Nephron (organoid): ENCODE measurements around the gene METTL2A.
"Not testable (repeated sequence)": the region's sequence is repeated elsewhere in the genome, so short reads cannot be mapped to it uniquely, and the experiment has no call there.

ENCODE experiments used
- H3K27ac Mint-ChIP-seq, 3 experiments: 2 replicates each; pipeline ENCODE4 v1.8.0; 2020; ENCODE audit warnings: mixed read lengths in 3 of 3, mild to moderate bottlenecking in 2 of 3, moderate library complexity in 1 of 3
- H3K27me3 Mint-ChIP-seq: 2 replicates; pipeline ENCODE4 v1.8.0; 2021; ENCODE audit warnings: low read depth, mild to moderate bottlenecking, moderate library complexity, mixed read lengths
- H3K36me3 Mint-ChIP-seq: 2 replicates; pipeline ENCODE4 v1.8.0; 2020; ENCODE audit warnings: low read depth, mixed read lengths
- H3K4me1 Mint-ChIP-seq: 2 replicates; pipeline ENCODE4 v1.8.0; 2020; ENCODE audit warnings: mixed read lengths
- H3K4me3 Mint-ChIP-seq, 3 experiments: 2 replicates each; pipeline ENCODE4 v1.8.0; 2020; ENCODE audit warnings: mild to moderate bottlenecking in 3 of 3, mixed read lengths in 3 of 3, moderate library complexity in 2 of 3
- H3K9me3 Mint-ChIP-seq: 2 replicates; pipeline ENCODE4 v1.8.0; 2020; ENCODE audit warnings: mixed read lengths
- CTCF ChIP-seq, 3 experiments: fragments of 200-600 bp; sonication (generic); IDR thresholded peaks; one replicate each; pipeline ENCODE4 v1.5.0; 2021; ENCODE audit warnings: antibody characterized with exemption in 3 of 3; ENCODE audit not compliant: unreplicated experiment in 3 of 3

METTL2A gene

GRCh38 chr17:62456016-62456415 is 32.3 kb downstream of the METTL2A start:
- Mint-ChIP-seq H3K27ac (no peak overlapping the region), H3K4me3 (no peak overlapping the region)

GRCh38 chr17:62458483-62458882 is 34.8 kb downstream of the METTL2A start:
- H3K27ac Mint-ChIP-seq, H3K36me3 Mint-ChIP-seq, H3K4me1 Mint-ChIP-seq, H3K4me3 Mint-ChIP-seq, H3K9me3 Mint-ChIP-seq, H3K27me3 Mint-ChIP-seq: not testable (repeated sequence)

More at GRCh38 chr17:62456016-62456415, 32.3 kb downstream of the METTL2A start:
- TF ChIP-seq CTCF (IDR thresholded peaks at IDR 0.05; ENCODE audit: unreplicated experiment in 3 of 3) = no peak
- H3K4me1 Mint-ChIP-seq = no peaks in the 10 kb centered on the region
- peaks cover 6% of the 10 kb centered on the region for H3K36me3 Mint-ChIP-seq
- H3K27me3 Mint-ChIP-seq = no peaks in the 10 kb centered on the region
- no peaks in the 10 kb centered on the region for H3K9me3 Mint-ChIP-seq

DNA sequence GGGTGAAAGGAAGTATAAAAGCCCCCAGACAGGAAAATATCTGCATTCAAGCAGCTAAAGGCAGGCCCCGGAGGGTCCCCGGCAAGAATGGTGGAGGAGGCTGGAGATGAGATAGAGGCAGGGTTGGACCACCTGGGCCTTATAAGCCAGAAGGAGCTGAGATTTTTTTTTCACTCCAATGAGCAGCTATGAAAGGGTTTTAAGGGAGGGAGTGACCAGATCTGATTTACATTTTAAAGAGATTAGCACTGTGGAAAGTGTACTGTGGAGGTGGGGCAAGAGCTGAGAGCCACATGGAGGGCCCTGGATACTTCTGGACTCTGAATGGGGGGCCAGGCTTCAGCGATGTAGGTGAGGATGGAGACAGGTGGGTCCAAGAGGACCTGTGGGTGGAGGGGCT is 40.7 kb downstream of the METTL2A start:
- H3K27ac Mint-ChIP-seq, H3K27me3 Mint-ChIP-seq, H3K4me3 Mint-ChIP-seq, H3K36me3 Mint-ChIP-seq, H3K4me1 Mint-ChIP-seq, H3K9me3 Mint-ChIP-seq: not testable (repeated sequence)

DNA sequence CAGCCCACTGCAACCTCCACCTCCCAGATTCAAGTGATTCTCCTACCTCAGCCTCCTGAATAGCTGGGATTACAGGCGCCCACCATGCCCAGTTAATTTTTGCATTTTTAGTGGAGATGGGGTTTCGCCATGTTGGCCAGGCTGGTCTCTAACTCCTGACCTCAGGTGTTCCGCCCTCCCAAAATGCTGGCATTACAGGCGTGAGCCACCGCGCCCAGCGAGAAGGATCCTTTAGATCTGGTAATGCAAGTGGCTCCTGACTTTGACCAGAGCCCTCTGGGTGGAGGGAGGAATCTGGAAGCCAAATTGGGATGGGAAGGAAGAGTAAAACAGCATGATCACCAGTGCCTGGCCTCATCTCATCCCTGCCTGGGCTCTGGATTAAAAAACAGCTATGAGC is 41.6 kb downstream of the METTL2A start:
- not testable (repeated sequence) for H3K4me3 Mint-ChIP-seq, H3K27ac Mint-ChIP-seq, H3K27me3 Mint-ChIP-seq, H3K36me3 Mint-ChIP-seq, H3K9me3 Mint-ChIP-seq, H3K4me1 Mint-ChIP-seq

- not testable (repeated sequence) for H3K9me3 Mint-ChIP-seq, H3K36me3 Mint-ChIP-seq, H3K4me3 Mint-ChIP-seq, H3K4me1 Mint-ChIP-seq, H3K27me3 Mint-ChIP-seq
- peak overlapping the region in 1 of 3 experiments; percentile 60 for H3K27ac Mint-ChIP-seq
Measured at GRCh38 chr17:62470666-62471379, 47.1 kb downstream of the METTL2A start.

- not testable (repeated sequence) for H3K4me1 Mint-ChIP-seq, H3K36me3 Mint-ChIP-seq, H3K4me3 Mint-ChIP-seq, H3K9me3 Mint-ChIP-seq, H3K27me3 Mint-ChIP-seq
- H3K27ac Mint-ChIP-seq = peak overlapping the region in 1 of 3 experiments; percentile 41
Measured at GRCh38 chr17:62471380-62471880, 47.7 kb downstream of the METTL2A start.

DNA sequence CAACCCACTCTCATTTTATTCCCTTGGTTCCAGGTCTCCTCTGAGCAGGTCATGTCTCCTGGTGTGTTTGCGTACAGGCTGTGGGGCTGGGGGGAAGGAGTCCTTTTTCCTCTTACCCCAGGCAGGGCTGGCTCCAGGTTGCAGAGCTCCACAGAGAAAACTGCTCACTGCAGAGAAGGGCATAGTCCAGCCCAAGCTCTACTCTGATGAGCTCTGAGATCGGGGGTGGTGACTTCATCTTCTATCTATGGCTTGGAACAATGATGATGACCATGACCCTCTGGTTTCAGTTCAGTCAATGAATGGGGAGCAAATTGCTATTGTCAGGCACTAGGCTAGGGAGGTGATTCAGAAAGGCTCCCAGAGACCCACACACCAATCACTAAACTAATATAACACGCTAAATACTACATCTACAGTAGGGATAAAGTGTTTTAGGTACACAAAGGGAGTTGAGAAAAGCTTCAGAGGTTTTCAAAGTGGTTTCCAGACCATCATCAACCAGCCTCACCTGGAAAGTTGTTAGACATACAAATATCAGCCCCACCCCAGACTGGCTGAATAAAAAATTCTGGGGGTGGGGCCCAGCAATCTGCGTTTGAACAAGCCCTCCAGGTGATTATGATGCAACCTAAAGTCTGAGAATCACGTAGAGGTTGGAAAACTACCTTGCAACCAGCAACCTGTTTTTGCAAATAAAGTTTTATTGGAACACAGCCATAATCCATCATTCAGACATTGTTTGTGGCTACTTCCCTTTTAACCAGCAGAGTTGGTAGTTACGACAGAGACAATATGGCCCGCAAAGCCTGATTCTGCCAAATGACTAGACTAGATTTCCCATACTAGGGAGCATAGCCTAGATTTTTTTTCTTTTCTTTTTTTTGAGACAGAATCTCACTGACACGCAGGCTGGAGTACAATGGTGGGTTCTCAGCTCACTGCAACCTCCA is 49.6 kb downstream of the METTL2A start:
- not testable (repeated sequence) for H3K27me3 Mint-ChIP-seq, H3K9me3 Mint-ChIP-seq, H3K4me1 Mint-ChIP-seq, H3K36me3 Mint-ChIP-seq
- peak overlapping the region; percentile 34 to 55 (median 53) for H3K27ac Mint-ChIP-seq
- peak overlapping the region in 2 of 3 experiments; percentile 11 to 68 for H3K4me3 Mint-ChIP-seq

DNA sequence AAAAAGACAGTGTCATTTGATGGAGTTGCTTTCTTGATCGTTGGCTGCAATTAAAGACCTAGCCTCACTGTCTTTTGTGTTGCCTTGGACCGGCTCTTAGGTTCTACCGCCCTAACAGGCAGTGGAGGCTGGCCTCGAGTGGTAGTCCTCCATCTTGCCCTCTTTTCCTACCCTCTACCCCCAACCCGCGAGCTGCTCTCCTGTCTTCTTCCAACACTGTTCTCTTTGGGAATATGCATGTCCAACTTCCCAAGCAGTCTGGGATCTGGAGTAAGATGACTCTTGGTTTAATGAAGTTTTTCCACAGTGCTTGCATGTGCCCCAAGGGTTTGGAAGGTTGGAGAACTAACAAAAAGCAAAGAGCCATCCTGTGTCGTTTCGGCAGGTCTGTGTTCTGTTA is 53.4 kb downstream of the METTL2A start:
- Mint-ChIP-seq H3K4me3 (peak overlapping the region; percentile 81 to 91 (median 87)), H3K4me1 (peaks cover 23% of the 10 kb centered on the region), H3K27ac (peak overlapping the region; percentile 81 to 95 (median 85)), H3K36me3 (peaks cover 19% of the 10 kb centered on the region)
- not testable (repeated sequence) for H3K9me3 Mint-ChIP-seq, H3K27me3 Mint-ChIP-seq

GRCh38 chr17:62477718-62478408 is 54.2 kb downstream of the METTL2A start:
- peaks cover 23% of the 10 kb centered on the region for H3K4me1 Mint-ChIP-seq
- peak overlapping the region; percentile 81 to 91 (median 87) for H3K4me3 Mint-ChIP-seq
- H3K27ac Mint-ChIP-seq = peak overlapping the region; percentile 81 to 95 (median 85)

More at GRCh38 chr17:62477718-62478408, 54.2 kb downstream of the METTL2A start:
- not testable (repeated sequence) for H3K9me3 Mint-ChIP-seq, H3K27me3 Mint-ChIP-seq
- H3K36me3 Mint-ChIP-seq = peaks cover 26% of the 10 kb centered on the region
